Stimulated activated CD4-positive, alpha-beta T cell treated with anti-CD3 and anti-CD28 coated beads, Interleukin-2, amount 100 ng/mL, for 24 hours (primary cell): Measurements from ENCODE around the gene TGFBR2.

Source experiments
- DNase-seq, 2 donors: peaks; one replicate each; pipeline ENCODE4 v3.0.0-alpha.2; 2020

TGFBR2 gene

GRCh38 chr3:30604093-30604492 lies 2.3 kb upstream of the TGFBR2 start:
- no peak for DNase-seq

GRCh38 chr3:30604558-30604957 lies 1.8 kb upstream of the TGFBR2 start:
- no peak for DNase-seq

DNA sequence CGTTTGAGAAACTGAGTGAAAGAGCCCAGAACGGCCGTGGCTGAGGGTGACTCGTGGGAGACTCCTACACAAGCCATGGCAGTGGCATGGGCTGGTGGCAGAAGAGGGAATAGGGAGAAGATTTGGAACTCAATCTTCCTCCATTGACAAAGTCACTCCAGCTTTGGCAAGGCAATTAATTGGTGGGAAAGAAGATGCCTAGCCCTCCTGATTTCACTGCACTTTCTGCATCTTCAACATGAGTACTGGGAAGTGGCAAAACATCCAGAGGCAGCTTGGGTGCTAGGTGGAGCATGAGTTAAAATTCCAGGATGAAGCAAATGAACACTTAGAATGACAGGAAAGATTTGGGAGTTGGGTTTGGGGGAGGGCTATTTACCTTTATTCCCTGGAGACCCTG lies 1.4 kb upstream of the TGFBR2 start:
- no peak for DNase-seq

- DNase-seq, result no peak
Observed at GRCh38 chr3:30605706-30606300, 598 bp upstream of the TGFBR2 start.

GRCh38 chr3:30607032-30607833 lies 832 bp downstream of the TGFBR2 start:
- peak; percentile 69 to 76 for DNase-seq

GRCh38 chr3:30608598-30608947 lies 2.2 kb downstream of the TGFBR2 start:
- DNase-seq, result no peak

GRCh38 chr3:30609930-30610701 lies 3.7 kb downstream of the TGFBR2 start:
- no peak for DNase-seq

DNA sequence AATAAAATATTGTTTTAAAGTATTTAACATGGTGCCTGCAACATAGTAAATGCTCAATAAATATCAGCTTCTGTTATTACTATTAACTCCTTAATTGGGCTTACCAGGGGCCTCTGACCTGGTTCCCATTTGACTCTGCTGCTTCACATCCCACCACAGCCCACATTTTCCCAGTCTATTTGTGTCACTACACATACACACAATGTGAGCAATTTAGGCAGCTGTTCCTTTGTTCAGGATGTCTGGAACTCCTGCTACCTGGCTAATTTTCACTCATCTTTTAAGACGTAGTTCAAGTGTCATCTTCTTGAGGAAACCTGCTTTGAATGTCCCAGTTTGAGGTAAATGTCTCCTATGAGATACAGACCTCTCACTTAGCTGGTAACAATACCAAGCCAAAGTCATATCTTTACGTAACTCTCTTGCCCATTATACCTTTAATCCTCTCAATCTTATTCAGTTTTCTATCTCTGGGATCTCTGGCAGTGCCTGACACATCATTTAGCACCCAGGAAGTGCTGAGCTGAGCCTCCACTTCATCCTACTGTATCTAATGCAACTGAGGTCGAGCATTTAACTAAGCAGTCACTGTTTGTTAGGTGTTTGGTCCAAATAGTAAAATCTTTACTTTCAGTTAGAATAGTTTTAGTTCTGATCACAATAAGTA lies 4.4 kb downstream of the TGFBR2 start:
- no peak for DNase-seq

- DNase-seq, result no peak
Observed at GRCh38 chr3:30611613-30612436, 5.4 kb downstream of the TGFBR2 start.

DNA sequence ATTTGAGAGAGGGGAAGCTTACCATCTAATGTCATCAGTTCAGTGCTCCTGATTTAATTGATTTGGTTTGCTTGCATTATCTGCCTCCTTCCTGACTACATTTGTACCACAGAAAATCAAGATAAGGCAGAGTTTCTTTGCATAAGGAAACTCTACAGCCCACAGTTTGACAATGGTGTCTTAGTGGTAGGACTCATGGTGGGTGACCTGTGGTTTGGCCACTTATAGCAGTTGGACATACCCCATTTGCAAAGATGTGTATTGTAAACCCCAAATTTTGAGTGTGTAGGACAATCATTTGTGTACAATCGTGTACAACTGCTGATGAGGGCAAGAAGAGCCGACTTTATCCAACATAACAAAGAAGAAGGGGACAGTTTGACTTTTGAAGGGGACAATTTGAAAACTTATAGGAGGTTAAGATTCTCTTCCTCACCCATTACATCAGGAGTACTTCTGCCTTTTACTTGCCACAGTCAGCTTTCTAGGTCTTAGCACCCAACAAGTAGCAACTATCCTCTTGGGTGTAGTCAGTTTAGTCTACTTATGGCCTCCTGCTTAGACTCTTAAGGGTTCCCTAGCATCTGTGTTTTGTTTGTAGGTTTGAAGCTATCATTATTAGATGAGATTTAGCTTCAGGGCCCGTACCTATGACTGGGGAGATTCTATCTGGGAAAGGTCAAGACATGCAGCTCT lies 6.2 kb downstream of the TGFBR2 start:
- no peak for DNase-seq

DNA sequence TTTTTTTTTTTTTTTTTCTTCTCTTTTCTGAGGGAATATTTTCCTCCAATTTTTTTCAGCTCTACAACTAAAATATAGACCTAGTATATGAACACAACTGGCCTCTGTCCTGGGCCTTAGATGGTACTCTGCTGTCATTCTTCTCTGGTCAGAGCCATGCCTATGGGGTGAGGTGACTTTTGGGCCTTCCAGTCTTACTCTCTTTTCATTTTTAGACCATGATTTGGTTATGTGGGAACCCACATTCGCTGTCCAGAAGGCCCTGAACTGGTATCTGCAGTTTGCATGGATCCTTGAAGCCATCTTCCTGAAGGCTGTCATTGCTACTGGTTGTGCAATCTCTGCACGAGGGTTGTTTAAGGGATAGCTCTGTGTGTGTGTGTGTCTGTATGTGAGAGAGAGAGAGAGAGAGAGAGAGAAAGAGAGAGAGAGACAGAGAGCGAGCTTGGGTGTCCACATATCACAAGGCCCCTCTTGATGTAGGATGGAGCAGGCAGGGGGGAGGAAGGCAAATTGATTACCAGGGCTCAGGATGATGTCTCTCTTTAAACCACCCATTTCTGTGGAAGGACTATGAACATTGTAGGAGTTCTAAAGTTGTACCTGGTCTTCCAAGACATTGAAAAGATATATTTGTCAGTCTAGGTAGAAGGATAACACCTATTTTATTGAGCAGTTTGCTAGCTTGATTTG lies 6.9 kb downstream of the TGFBR2 start:
- DNase-seq, result no peak

- DNase-seq, result no peak
Observed at GRCh38 chr3:30614373-30614772, 8.0 kb downstream of the TGFBR2 start.

DNA sequence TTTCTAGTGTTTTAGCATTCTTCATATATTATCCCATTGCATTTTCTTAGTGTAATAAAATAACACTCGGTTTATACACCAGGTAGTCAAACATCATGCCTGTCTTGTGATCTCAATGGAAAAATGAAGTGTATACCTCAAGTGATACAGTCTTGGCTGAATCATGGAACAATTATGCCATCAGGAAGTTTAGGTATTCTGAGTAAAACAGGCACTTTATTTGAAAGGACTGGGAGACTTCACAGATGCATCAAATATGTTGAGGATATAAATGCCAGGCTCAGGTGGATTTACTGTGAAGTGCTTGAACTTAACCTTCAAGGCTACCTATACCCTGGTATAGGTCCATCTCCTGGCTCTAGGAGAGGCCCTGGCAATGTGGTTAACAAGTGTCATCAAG lies 8.5 kb downstream of the TGFBR2 start:
- no peak for DNase-seq

- no peak for DNase-seq
Observed at GRCh38 chr3:30615615-30616346, 9.4 kb downstream of the TGFBR2 start.

- DNase-seq, result no peak
Observed at GRCh38 chr3:30616347-30617027, 10.1 kb downstream of the TGFBR2 start.

DNA sequence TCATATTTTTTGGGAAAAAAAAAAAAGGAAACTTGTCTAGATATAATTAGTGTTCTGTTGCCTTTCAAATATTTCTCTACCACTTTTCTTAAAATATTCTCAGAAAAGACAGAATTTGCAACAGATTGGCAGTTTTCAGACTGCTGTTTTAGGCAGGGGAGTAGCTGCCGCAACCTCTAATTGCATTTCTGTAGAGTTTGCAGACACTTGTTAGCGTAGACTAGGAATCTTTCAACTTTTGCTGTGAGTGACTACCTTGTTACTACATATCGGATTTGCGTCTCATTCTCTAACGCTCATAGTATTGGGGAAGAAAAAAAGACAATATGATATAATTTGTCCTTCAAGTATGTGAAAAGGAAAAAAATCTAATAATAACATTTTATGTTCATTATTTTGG lies 10.7 kb downstream of the TGFBR2 start:
- no peak for DNase-seq

DNA sequence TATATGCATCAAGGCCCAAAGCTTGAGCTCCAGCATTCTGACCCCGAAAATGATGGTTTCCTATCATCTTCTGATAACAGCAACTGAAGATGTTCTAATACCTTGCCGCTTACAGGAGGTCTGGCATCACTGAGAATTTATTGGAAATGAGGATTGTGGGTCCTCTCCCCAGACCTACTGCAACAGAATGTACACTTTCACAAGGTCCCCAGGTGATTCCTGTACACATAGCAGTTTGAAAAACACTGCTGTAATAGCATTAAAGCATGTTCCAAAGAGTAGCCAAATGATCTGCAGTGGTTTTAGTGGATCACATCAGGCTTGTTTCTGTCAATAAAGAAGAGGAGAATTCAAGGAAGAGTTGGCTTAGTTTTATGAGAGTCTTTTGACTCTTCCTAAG lies 11.3 kb downstream of the TGFBR2 start:
- DNase-seq, result no peak

DNA sequence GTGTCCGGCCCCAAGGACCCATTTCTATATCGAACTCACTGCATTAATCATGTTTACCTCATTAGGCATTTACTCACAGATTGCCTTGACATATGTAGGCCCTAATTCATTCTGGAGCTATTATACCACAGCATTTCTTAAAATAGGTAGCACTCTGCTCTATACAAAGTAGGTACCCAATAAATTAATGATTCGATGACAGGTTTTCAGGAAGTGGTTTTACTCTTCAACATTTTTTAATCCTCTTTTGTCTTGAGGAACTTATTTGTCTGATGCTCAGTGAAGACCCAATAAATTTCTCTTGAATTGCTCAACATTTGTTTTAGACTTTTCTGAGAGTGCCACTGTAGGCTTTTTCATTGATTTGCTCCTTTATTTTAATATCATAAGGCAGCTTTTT lies 12.1 kb downstream of the TGFBR2 start:
- DNase-seq, result no peak

DNA sequence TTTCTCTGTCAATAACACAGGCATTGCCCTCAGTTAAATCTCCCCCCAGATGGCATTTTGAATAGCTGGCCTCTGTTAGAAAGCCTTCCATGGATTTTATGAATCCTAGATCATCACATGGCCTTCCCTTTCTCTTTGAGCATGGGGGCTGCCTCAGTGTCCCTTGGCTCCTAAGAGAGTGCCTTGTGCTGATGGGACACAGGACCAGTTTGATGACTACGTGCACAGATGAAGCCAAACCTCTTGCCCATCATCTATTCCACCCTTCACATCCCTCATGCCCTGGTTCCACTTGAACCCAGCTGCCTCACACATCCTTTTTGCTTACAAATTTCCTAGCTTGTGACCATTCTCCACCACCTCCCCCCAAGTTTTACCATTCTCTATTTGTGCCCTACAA lies 12.9 kb downstream of the TGFBR2 start:
- DNase-seq, result no peak
